ENCODE results near the gene MFSD8. TPM values are rescaled to one million over a fixed set of nuclear protein-coding genes. Genes with fewer than 3 reads are reported as not detected.

MFSD8 gene
- total and polyA plus RNA-seq, 2 of the 8 experiments (the other 6 are each of a cell fraction or from before 2014, with no cell fraction given), result 9.2 to 15.8 TPM

GRCh38 chr4:127978930-127979329 is 14.0 kb upstream of the MFSD8 start:
- Histone ChIP-seq H3K4me2 (ENCODE audit: insufficient read depth in 1 of 2, low read depth in 2 of 2, low read length in 2 of 2) (no peak overlapping the region), H3K56ac (replicated peaks; ENCODE audit: insufficient read length, low read depth, low read length) (no peak overlapping the region), H2BK12ac (ENCODE audit: low read depth, low read length) (no peak overlapping the region), H3K4ac (replicated peaks; ENCODE audit: insufficient read length, low read depth, low read length) (no peak overlapping the region), H3K23me2 (ENCODE audit: low read depth, low read length) (no peaks in the 10 kb centered on the region), H4K8ac (ENCODE audit: extremely low read depth, insufficient read depth, low read length) (no peak overlapping the region), H3K36me3 (ENCODE audit: control insufficient read depth in 2 of 4, insufficient read depth in 4 of 4, low read length in 3 of 4) (peaks cover 0 to 4% (median 0%) of the 10 kb centered on the region in 4 experiments; a peak in 1 of 8 replicates), H2AFZ (ENCODE audit: low read length) (no peak overlapping the region), H3K9ac (replicated peaks in 1 of 4; ENCODE audit: extremely low read depth in 1 of 4, low read depth in 3 of 4, low read length in 3 of 4) (no peak overlapping the region), H3K27ac (ENCODE audit: low read depth, low read length) (no peak overlapping the region), H2BK120ac (replicated peaks; ENCODE audit: low read depth, low read length) (no peak overlapping the region), H3K4me3 (ENCODE audit: extremely low read depth in 1 of 4, insufficient read depth in 2 of 4, low read depth in 3 of 4, low read length in 4 of 4) (no peak overlapping the region), H2AK5ac (ENCODE audit: low read depth, low read length) (no peak overlapping the region), H3K27me3 (replicated peaks in 1 of 4; ENCODE audit: control insufficient read depth in 3 of 4, extremely low read depth in 1 of 4, insufficient read depth in 3 of 4, low read length in 3 of 4) (peaks cover 0 to 1% (median 0%) of the 10 kb centered on the region in 4 experiments; a peak in 1 of 7 replicates), H3K79me1 (ENCODE audit: low read depth, low read length) (no peaks in the 10 kb centered on the region; the same call in 1 of the 2 replicates), H4K5ac (ENCODE audit: insufficient read length, low read depth, low read length) (no peak overlapping the region), H3K18ac (ENCODE audit: extremely low read depth, low read length) (no peak overlapping the region), H3K14ac (ENCODE audit: insufficient read length) (no peak overlapping the region), H4K91ac (replicated peaks; ENCODE audit: insufficient read length, low read length) (no peak overlapping the region), H3K79me2 (ENCODE audit: control insufficient read depth in 1 of 2, insufficient read depth in 2 of 2, low read length in 2 of 2) (peaks cover 0 to 2% of the 10 kb centered on the region in 2 experiments; a peak in 1 of 4 replicates), H4K20me1 (replicated peaks in 1 of 2; ENCODE audit: control insufficient read depth in 1 of 2, insufficient read depth in 2 of 2, low read length in 2 of 2) (peaks cover 0 to 2% of the 10 kb centered on the region in 2 experiments), H3K23ac (ENCODE audit: insufficient read length) (no peak overlapping the region), H2BK5ac (ENCODE audit: low read depth, low read length) (no peak overlapping the region), H2BK20ac (ENCODE audit: low read length) (no peak overlapping the region), H3K9me3 (ENCODE audit: insufficient read depth in 2 of 2, low read depth in 1 of 2, low read length in 1 of 2) (no peaks in the 10 kb centered on the region), H3K4me1 (replicated peaks in 1 of 4; ENCODE audit: control insufficient read depth in 3 of 4, insufficient read depth in 4 of 4, low read length in 3 of 4) (no peaks in the 10 kb centered on the region), H2BK15ac (ENCODE audit: low read length) (no peak overlapping the region)
- CTCF ChIA-PET (ENCODE audit: partially characterized antibody), result interaction anchor here (0.6 kb wide), 1 partner anchor 66 kb away, joined by 3 read pairs; no protein-coding TSS in a partner anchor
- POLR2A ChIA-PET (ENCODE audit: partially characterized antibody), result interaction anchor here (0.9 to 1.5 kb wide), 3 partner anchors 13 to 134 kb away, joined by 3 to 4 read pairs (median 3); partner anchors contain the start of genes ABHD18 and MFSD8
- DNase-seq (ENCODE audit: low read depth in 1 of 2, low spot score in 2 of 2), result no peak
- TF ChIP-seq SP4 (IDR thresholded peaks at IDR 0.05; ENCODE audit: low read length), result no peak
- no peak for TF ChIP-seq RFX5 (IDR thresholded peaks at IDR 0.05; ENCODE audit: borderline replicate concordance, low read depth, low read length)
- TF ChIP-seq KDM5A (IDR thresholded peaks at IDR 0.05; ENCODE audit: low read length), result no peak
- no peak for TF ChIP-seq POLR2AphosphoS5 (IDR thresholded peaks at IDR 0.05; ENCODE audit: low read depth, low read length)
- no peak for TF ChIP-seq FOSL1 (IDR thresholded peaks at IDR 0.05; ENCODE audit: insufficient read depth, low read depth, low read length)
- no peak for TF ChIP-seq JUND (IDR thresholded peaks at IDR 0.05; ENCODE audit: low read length)
- no peak for TF ChIP-seq RAD21 (IDR thresholded peaks at IDR 0.05 in 1 of 2, conservative IDR thresholded peaks at IDR 0.05 in 1 of 2; ENCODE audit: low read depth in 2 of 2, low read length in 2 of 2)
- TF ChIP-seq CTCF (IDR thresholded peaks at IDR 0.05; ENCODE audit: control extremely low read depth in 1 of 3, insufficient read depth in 1 of 3, low read depth in 1 of 3, low read length in 3 of 3), result no peak
- no peak for TF ChIP-seq KDM4A (IDR thresholded peaks at IDR 0.05; ENCODE audit: low read depth, low read length, severe bottlenecking)
- TF ChIP-seq POU5F1 (IDR thresholded peaks at IDR 0.05; ENCODE audit: low read depth, low read length), result no peak
- 100% methylated on average over 2 of the region's 2 CpGs; no CpG with 5 or more reads in 1 of the 2 experiments for WGBS, 2 experiments (ENCODE audit: extremely low coverage in 1 of 2, insufficient coverage in 1 of 2, insufficient read length in 1 of 2, insufficient replicate concordance in 2 of 2, low coverage in 1 of 2, low lambda C conversion rate in 2 of 2, missing lambda C conversion rate in 1 of 2)
- no peak for FAIRE-seq

All from H1 (cell line).